Measurements from ENCODE around the gene PROSER2.

Gene PROSER2

GRCh38 chr10:11902646-11903045 is 79.5 kb downstream of the PROSER2 start:
- no peaks in the 10 kb centered on the region for H3K9me3 ChIP-seq (ENCODE audit: insufficient read depth, low read length)
- H2AFZ ChIP-seq (ENCODE audit: low read depth, low read length), result no peak overlapping the region
- no peak for TF ChIP-seq EZH2phosphoT487 (IDR thresholded peaks at IDR 0.05; ENCODE audit: low read depth)
- no peak for TF ChIP-seq CTCF (IDR thresholded peaks at IDR 0.05; ENCODE audit: low read depth, low read length)
- H3K79me2 ChIP-seq (ENCODE audit: low read length), result no peaks in the 10 kb centered on the region
- H3K36me3 ChIP-seq (replicated peaks; ENCODE audit: low read depth, low read length), result no peaks in the 10 kb centered on the region
- H3K9ac ChIP-seq (ENCODE audit: low read length), result no peak overlapping the region
- H3K27ac ChIP-seq (ENCODE audit: low read length), result no peak overlapping the region
- no peaks in the 10 kb centered on the region for H4K20me1 ChIP-seq (ENCODE audit: insufficient read depth, low read length)
- no peaks in the 10 kb centered on the region for H3K4me1 ChIP-seq (ENCODE audit: low read length)
- no peaks in the 10 kb centered on the region for H3K27me3 ChIP-seq (ENCODE audit: low read depth, low read length)
- H3K4me3 ChIP-seq (ENCODE audit: low read length), result no peak overlapping the region
- H3K4me2 ChIP-seq (ENCODE audit: low read length), result no peak overlapping the region

- H3K27me3 ChIP-seq (ENCODE audit: low read depth, low read length), result no peaks in the 10 kb centered on the region
- no peak overlapping the region for H2AFZ ChIP-seq (ENCODE audit: low read depth, low read length)
- H3K4me3 ChIP-seq (ENCODE audit: low read length), result no peak overlapping the region
Measured at GRCh38 chr10:11906714-11907113, 83.6 kb downstream of the PROSER2 start.

GRCh38 chr10:11907914-11908313 is 84.8 kb downstream of the PROSER2 start:
- no peaks in the 10 kb centered on the region for H4K20me1 ChIP-seq (ENCODE audit: insufficient read depth, low read length)
- no peak overlapping the region for H3K27ac ChIP-seq (ENCODE audit: low read length)
- no peak overlapping the region for H3K4me3 ChIP-seq (ENCODE audit: low read length)
- H3K27me3 ChIP-seq (ENCODE audit: low read depth, low read length), result no peaks in the 10 kb centered on the region
- H3K9ac ChIP-seq (ENCODE audit: low read length), result no peak overlapping the region
- no peaks in the 10 kb centered on the region for H3K79me2 ChIP-seq (ENCODE audit: low read length)
- no peak overlapping the region for H2AFZ ChIP-seq (ENCODE audit: low read depth, low read length)
- H3K36me3 ChIP-seq (replicated peaks; ENCODE audit: low read depth, low read length), result no peaks in the 10 kb centered on the region
- TF ChIP-seq CTCF (IDR thresholded peaks at IDR 0.05; ENCODE audit: low read depth, low read length) (no peak), EZH2phosphoT487 (IDR thresholded peaks at IDR 0.05; ENCODE audit: low read depth) (no peak)
- no peak overlapping the region for H3K4me2 ChIP-seq (ENCODE audit: low read length)
- H3K4me1 ChIP-seq (ENCODE audit: low read length), result no peaks in the 10 kb centered on the region
- H3K9me3 ChIP-seq (ENCODE audit: insufficient read depth, low read length), result no peaks in the 10 kb centered on the region

More at GRCh38 chr10:11906714-11907113, 83.6 kb downstream of the PROSER2 start:
- no peaks in the 10 kb centered on the region for H3K4me1 ChIP-seq (ENCODE audit: low read length)
- H3K4me2 ChIP-seq (ENCODE audit: low read length), result no peak overlapping the region
- TF ChIP-seq EZH2phosphoT487 (IDR thresholded peaks at IDR 0.05; ENCODE audit: low read depth), result no peak
- no peak for TF ChIP-seq CTCF (IDR thresholded peaks at IDR 0.05; ENCODE audit: low read depth, low read length)
- no peaks in the 10 kb centered on the region for H3K79me2 ChIP-seq (ENCODE audit: low read length)
- no peak overlapping the region for H3K9ac ChIP-seq (ENCODE audit: low read length)
- no peaks in the 10 kb centered on the region for H4K20me1 ChIP-seq (ENCODE audit: insufficient read depth, low read length)
- no peaks in the 10 kb centered on the region for H3K9me3 ChIP-seq (ENCODE audit: insufficient read depth, low read length)
- H3K36me3 ChIP-seq (replicated peaks; ENCODE audit: low read depth, low read length), result no peaks in the 10 kb centered on the region
- no peak overlapping the region for H3K27ac ChIP-seq (ENCODE audit: low read length)

DNA sequence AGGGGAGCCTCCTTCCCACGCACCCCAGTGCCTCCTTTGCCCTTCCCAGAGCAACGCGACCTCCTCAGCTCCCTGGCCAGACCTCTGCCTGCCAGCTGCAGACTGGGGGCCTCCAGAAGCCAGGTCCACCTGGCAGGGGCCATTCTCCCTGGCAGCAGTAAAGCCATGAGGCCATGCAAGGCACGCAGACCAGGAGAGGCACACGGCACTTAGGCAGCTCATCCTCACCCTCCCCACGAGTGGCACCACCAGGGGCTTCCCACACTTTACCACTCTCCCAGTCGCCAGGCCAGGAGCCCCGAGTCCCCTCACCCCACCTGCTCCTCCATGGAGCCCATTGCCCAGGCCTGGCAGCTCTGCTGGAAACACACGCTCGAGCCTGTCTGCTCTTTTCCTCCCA is 85.4 kb downstream of the PROSER2 start:
- Histone ChIP-seq H3K4me3 (ENCODE audit: low read length) (no peak overlapping the region), H3K4me1 (ENCODE audit: low read length) (no peaks in the 10 kb centered on the region), H2AFZ (ENCODE audit: low read depth, low read length) (no peak overlapping the region), H4K20me1 (ENCODE audit: insufficient read depth, low read length) (no peaks in the 10 kb centered on the region), H3K9ac (ENCODE audit: low read length) (no peak overlapping the region), H3K9me3 (ENCODE audit: insufficient read depth, low read length) (no peaks in the 10 kb centered on the region), H3K27me3 (ENCODE audit: low read depth, low read length) (no peaks in the 10 kb centered on the region), H3K27ac (ENCODE audit: low read length) (no peak overlapping the region), H3K4me2 (ENCODE audit: low read length) (no peak overlapping the region), H3K36me3 (replicated peaks; ENCODE audit: low read depth, low read length) (no peaks in the 10 kb centered on the region), H3K79me2 (ENCODE audit: low read length) (no peaks in the 10 kb centered on the region)
- TF ChIP-seq EZH2phosphoT487 (IDR thresholded peaks at IDR 0.05; ENCODE audit: low read depth), result no peak
- no peak for TF ChIP-seq CTCF (IDR thresholded peaks at IDR 0.05; ENCODE audit: low read depth, low read length)

Measured in OCI-LY3 (cell line).